GM11168 (cell line): Measurements from ENCODE around the gene ZNF234.
"Not testable (repeated sequence)": the region's sequence is repeated elsewhere in the genome, so short reads cannot be mapped to it uniquely, and the experiment has no call there.

ENCODE experiments used
- in situ Hi-C: fragments of 300-500 bp; cut with MboI; formaldehyde crosslinking; loops from one replicate; pipeline ENCODE4 v1.12.0; 2022; ENCODE audit warnings: low sequenced_read_pairs; ENCODE audit not compliant: unreplicated experiment

The ZNF234 gene

DNA sequence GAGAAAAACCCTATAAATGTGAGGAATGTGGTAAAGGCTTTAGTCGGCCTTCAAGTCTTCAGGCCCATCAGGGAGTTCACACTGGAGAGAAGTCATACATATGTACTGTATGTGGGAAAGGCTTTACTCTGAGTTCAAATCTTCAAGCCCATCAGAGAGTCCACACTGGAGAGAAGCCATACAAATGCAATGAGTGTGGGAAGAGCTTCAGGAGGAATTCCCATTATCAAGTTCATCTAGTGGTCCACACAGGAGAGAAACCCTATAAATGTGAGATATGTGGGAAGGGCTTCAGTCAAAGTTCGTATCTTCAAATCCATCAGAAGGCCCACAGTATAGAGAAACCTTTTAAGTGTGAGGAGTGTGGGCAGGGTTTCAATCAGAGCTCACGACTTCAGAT lies 35.2 kb downstream of the ZNF234 start:
- in situ Hi-C loops = no loop called here

DNA sequence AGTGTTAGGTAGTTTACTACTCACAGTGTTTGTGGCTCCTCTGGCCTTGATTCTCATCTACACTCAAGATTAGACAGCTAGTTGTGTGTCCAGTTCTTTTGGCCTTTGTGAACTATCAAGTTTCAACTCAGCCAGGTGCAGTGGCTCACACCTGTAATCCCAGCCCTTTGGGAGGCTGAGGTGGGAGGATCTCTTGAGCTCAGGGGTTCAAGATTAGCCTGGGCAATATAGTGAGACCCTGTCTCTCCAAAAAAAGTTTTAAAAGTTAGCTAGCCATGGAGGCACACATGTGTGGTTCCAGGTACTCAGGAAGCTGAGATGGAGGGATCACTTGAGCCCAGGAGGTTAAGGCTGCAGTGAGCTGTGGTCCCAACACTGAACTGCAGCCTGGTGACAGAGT lies 39.6 kb downstream of the ZNF234 start:
- in situ Hi-C loops = no loop called here

DNA sequence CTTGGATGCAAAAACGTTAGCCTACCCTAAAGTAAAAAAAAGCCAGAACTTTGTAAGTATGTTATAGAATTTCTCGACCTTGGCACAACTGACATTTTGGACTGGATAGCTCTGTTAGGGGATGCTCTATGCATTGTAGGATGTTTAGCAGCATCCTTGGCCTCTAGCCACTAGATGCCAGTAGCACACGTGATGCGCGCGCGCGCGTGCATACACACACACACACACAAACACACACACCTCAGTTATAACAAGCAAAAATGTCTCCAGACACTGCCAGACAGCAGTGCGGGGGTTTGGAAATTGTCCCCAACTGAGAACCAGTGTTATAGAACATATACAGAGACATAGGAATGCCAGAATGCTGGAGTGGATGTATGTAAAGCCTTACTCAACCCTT lies 40.8 kb downstream of the ZNF234 start:
- in situ Hi-C loops = no loop called here

DNA sequence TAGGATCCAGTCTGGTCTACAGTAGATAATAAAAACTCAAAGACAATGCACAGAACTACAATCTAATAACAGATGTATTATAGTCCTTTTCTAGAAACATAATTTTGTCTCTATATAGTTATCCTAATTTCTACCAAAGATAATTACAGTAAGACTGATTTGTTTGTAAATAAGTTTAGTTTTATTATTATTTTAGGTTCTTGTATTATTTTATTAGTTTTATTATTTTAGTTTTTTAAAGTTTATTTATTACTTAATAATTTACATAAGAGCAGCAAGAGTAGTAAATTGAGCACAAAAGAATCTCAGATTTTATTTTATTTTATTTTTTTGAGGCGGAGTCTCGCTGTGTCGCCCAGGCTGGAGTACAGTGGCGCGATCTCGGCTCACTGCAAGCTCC lies 48.7 kb downstream of the ZNF234 start:
- in situ Hi-C loops = no loop called here

DNA sequence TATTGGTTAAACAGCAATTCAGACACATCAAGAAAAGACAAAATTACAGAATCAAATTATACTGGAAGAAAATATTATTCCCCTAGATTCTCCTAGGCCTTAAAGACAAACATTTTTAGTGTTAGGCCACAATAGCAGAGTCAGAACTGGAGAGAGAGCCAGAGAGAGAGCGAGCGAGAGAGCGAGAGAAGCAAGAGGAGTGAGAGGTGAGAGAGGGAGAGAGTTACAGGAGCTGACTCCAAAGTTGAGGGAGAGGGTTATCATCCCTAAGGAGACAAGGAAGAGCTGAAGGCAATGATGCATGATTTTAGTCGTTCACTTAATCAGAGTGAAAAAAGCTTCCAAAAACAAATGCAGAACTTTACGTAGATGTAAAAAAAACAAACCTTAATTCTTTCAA lies 50.8 kb downstream of the ZNF234 start:
- in situ Hi-C loops = no loop called here

DNA sequence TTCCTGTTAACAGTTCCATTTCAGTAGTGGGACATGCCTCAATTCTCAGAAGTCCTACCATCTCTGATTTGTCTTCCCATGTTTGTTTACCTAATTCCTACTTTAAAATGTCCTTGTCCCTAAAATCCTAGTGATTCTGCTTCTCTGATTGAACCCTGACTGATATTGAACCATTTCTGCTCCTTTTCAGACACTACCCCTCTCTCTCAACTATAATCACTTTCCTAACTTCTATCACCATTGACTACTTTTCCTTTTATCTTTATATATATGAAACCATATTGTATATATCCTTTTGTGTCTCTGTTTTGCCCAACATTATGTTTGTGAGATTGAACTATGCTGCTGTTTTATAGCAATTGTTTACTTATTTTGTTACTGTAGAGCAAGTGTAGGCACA lies 55.4 kb downstream of the ZNF234 start:
- in situ Hi-C loops = no loop called here

DNA sequence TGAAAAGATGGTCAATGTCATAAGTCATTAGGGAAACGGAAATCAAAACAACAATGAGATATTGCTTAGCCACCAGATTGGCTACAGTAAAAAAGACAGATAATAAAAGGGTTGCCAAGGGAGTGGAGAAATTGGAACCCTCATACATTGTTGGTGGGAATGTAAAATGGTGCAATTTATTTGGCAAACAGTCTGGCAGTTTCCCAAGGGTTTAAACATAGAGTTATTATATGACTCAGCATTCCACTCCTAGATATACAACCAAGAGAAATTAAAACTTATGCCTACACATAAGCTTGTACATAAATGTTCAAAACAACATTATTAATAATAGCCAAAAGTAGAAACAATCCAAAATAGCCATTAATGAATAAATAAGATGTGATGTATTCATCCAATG lies 61.1 kb downstream of the ZNF234 start:
- in situ Hi-C loops = no loop called here

DNA sequence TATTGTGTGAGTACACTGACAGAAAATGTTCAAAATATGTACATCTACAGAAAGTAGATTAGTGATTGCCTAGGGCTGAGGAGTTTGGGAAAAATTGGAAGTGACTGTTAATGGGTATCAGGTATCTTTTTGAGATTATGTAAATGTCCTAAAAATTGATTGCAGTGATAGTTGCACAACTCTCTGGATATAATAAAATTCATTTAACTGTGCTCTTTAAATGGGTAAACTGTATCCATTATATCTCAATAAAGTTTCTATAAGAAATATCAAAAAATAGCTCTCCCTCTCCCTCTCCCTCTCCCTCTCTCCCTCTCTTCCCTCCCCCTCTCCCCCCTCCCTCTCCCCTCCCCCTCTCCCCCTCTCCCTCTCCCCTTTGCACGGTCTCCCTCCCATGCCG lies 61.6 kb downstream of the ZNF234 start:
- in situ Hi-C loops = no loop called here

DNA sequence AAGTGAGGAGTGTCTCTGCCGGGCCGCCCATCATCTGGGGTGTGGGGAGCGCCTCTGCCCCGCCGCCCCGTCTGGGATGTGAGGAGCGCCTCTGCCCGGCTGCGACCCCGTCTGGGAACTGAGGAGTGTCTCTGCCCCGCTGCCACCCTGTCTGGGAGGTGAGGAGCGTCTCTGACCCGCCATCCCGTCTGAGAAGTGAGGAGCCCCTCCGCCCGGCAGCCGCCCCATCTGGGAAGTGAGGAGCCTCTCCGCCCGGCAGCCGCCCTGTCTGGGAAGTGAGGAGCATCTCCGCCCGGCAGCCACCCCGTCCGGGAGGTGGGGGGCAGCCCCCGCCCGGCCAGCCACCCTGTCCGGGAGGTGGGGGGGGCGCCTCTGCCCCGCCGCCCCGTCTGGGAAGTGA lies 62.5 kb downstream of the ZNF234 start:
- in situ Hi-C loops = not testable (repeated sequence)

DNA sequence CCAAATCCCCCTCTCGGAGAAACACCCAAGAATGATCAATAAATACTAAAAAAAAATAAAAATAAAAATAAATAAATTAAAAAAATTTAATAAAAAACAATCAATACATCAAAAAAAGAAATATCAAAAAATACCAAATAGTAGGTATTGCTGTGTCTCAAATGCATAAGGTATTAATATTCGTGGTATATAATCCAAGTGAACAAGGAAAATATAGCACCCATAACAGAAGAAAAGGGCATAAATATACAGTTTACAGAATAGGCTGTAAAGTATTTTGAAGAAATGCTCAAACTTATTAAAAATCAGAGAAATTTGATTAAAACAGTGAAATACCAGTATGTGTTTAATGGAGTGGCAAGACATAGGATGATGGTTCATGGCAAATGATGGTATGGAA lies 63.4 kb downstream of the ZNF234 start:
- in situ Hi-C loops = no loop called here

DNA sequence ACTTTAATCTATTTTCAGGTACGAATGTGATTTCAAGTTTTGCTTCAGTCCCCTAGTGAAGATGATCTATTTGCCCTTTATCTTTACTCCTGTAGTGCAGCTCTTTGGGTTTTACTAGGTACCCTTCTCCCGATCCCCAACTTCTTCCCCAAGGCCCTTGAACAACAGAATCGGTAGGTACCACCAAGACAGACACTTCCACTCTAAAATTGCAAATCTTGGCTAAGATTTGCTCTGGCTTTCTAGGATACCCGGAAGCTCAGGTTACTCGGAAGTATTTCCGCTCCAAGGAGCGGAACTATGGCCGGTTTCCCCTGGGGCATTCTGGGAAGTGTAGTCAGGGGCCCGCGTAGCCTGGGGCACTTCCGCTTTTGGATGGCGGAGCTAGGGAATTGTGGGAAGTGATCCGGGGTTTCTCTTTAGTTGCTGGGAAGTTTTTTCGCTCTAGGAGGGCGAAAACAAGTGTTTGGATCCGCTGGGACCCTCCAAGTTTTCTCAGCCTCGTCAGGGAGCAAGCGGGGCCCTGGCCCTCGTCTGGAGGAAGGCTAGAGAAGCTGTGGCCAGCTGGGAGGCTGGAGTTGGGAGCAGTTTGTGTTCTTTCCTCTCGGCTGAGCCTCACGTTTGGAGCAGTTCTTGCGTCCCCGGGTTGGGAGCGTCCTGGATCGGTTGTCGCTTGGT lies 65.9 kb downstream of the ZNF234 start:
- in situ Hi-C loops = no loop called here
